HepG2 (cell line): ENCODE data around the gene UBXN6. TPM values are rescaled to one million over a fixed set of nuclear protein-coding genes. Genes with fewer than 3 reads are reported as not detected.

ENCODE experiments used
- ATAC-seq: fragments of 200-7000 bp; cut with Tn5 transposase; 3 replicates; pipeline ENCODE4 v1.9.1; 2020; ENCODE audit warnings: mild to moderate bottlenecking, moderate library complexity
- BruUV-seq: library from RNA; stranded (reverse); fragments of 400-500 nt; replicated peaks from 2 replicates; lab custom pipeline; 2021; lab: Mats Ljungman, UMichigan
- CTCF ChIA-PET: fragments of 300-600 bp; formaldehyde crosslinking; extraction: SDS; loops from one replicate; lab custom pipeline; 2021; ENCODE audit warnings: low total read pairs, inconsistent platforms, low intra/inter-chr PET ratio; lab: Yijun Ruan, JAX
- POLR2A ChIA-PET: fragments of 350-600 bp; sonication (Branson Sonifier 250); formaldehyde crosslinking; loops from one replicate; lab custom pipeline; 2020; ENCODE audit warnings: antibody characterized with exemption, inconsistent platforms; lab: Yijun Ruan, JAX
- DNase-seq: peaks from one replicate; pipeline ENCODE4 v3.0.0-alpha.2; 2015; ENCODE audit warnings: low spot score
- FAIRE-seq: peaks from 3 replicates; lab custom pipeline; 2011; peaks lifted over from hg19 to GRCh38; lab: Jason Lieb, UNC
- H2AFZ ChIP-seq: one replicate; pipeline ENCODE4 v1.6.1; 2011; ENCODE audit warnings: low read length, inconsistent platforms
- H3K27ac ChIP-seq: fragments of 300-600 bp; 3 replicates; pipeline ENCODE4 v1.8.0; 2011; ENCODE audit warnings: mixed run types, mild to moderate bottlenecking, mixed read lengths, low read length, inconsistent platforms; ENCODE audit not compliant: insufficient read depth; ENCODE audit errors: extremely low read length
- H3K27me3 ChIP-seq, 2 experiments: fragments of 200-600 bp in 1 of 2; 2 replicates in 1 of 2; 3 replicates in 1 of 2; pipeline versions ENCODE4 v1.6.0 to v1.8.0; 2011; ENCODE audit warnings: low read length in 2 of 2, mild to moderate bottlenecking in 2 of 2, moderate library complexity in 2 of 2, inconsistent platforms in 1 of 2; ENCODE audit not compliant: insufficient read depth in 2 of 2, control insufficient read depth in 1 of 2
- H3K36me3 ChIP-seq, 2 experiments: fragments of 200-600 bp in 1 of 2; replicated peaks in 1 of 2; 2 replicates in 1 of 2; 3 replicates in 1 of 2; pipeline versions ENCODE4 v1.5.1 to v1.8.0; 2011; ENCODE audit warnings: low read length in 2 of 2, inconsistent platforms in 1 of 2; ENCODE audit not compliant: insufficient read depth in 2 of 2, control insufficient read depth in 1 of 2
- H3K4me1 ChIP-seq: 2 replicates; pipeline ENCODE4 v1.5.1; 2012; ENCODE audit warnings: low read length, inconsistent platforms; ENCODE audit not compliant: insufficient read depth
- H3K4me2 ChIP-seq: 2 replicates; pipeline ENCODE4 v1.6.0; 2011; ENCODE audit warnings: low read depth, low read length, inconsistent platforms
- H3K4me3 ChIP-seq, 3 experiments: fragments of 200-600 bp in 1 of 3; sonication (generic), shearing (Covaris generic) in 1 of 3; replicated peaks in 1 of 3; 2 replicates each; pipeline ENCODE4 v1.5.1; 2011 to 2016; ENCODE audit warnings: low read length in 3 of 3, inconsistent platforms in 2 of 3, low read depth in 2 of 3, mild to moderate bottlenecking in 2 of 3, control low read depth in 1 of 3, mixed read lengths in 1 of 3; ENCODE audit not compliant: insufficient read depth in 1 of 3
- H3K79me2 ChIP-seq: one replicate; pipeline ENCODE4 v1.6.1; 2011; ENCODE audit warnings: low read length, inconsistent platforms; ENCODE audit not compliant: insufficient read depth
- H3K9ac ChIP-seq: 2 replicates; pipeline ENCODE4 v1.6.0; 2011; ENCODE audit warnings: mild to moderate bottlenecking, low read depth, low read length, inconsistent platforms; ENCODE audit not compliant: insufficient read depth
- H3K9me3 ChIP-seq: 2 replicates; pipeline ENCODE4 v1.5.1; 2012; ENCODE audit warnings: mild to moderate bottlenecking, low read length
- H4K20me1 ChIP-seq: 2 replicates; pipeline ENCODE4 v1.6.0; 2011; ENCODE audit warnings: inconsistent platforms, mild to moderate bottlenecking, low read length, moderate library complexity; ENCODE audit not compliant: insufficient read depth
- CREBL2 ChIP-seq: sonication (generic); formaldehyde crosslinking; IDR thresholded peaks from 2 replicates; pipeline ENCODE4 v1.8.1; 2023; ENCODE audit warnings: missing genetic modification reagents, mild to moderate bottlenecking, borderline replicate concordance
- DRAP1 ChIP-seq: IDR thresholded peaks from 2 replicates; pipeline ENCODE4 v1.6.1; 2016; ENCODE audit warnings: missing genetic modification reagents, missing compliant biosample characterization
- NFRKB ChIP-seq: fragments of 450-650 bp; IDR thresholded peaks from 2 replicates; pipeline ENCODE4 v1.6.1; 2017
- ZKSCAN1 ChIP-seq: fragments of 150-350 bp; IDR thresholded peaks from 2 replicates; pipeline ENCODE4 v1.6.1; 2014; ENCODE audit warnings: low read length
- ZNF563 ChIP-seq: sonication (generic); formaldehyde crosslinking; IDR thresholded peaks from 2 replicates; pipeline ENCODE4 v1.8.0; 2022; ENCODE audit warnings: mild to moderate bottlenecking, moderate library complexity, missing genetic modification reagents
- ZSCAN9 ChIP-seq: IDR thresholded peaks from 2 replicates; pipeline ENCODE4 v1.6.1; 2016; ENCODE audit warnings: borderline replicate concordance
- WGBS: methylation state at CpG from one replicate; pipeline ENCODE4 v1.1.6; 2017; ENCODE audit warnings: low lambda C conversion rate; 5-methylcytosine and 5-hydroxymethylcytosine counted together
- in situ Hi-C: cut with HindIII; loops from 2 replicates; pipeline ENCODE4 v1.10.0; 2017; ENCODE audit warnings: low pct_unique_long_range_greater_than_20kb; ENCODE audit not compliant: extremely low pct_ligation_motif_present
- intact Hi-C: fragments of 100-400 bp; cut with micrococcal nuclease; formaldehyde crosslinking; loops from one replicate; pipeline ENCODE4 v1.10.0; 2022; ENCODE audit not compliant: unreplicated experiment
- polyA plus RNA-seq, 8 experiments: library from polyadenylated mRNA; depleted of rRNA in 3 of 8; stranded (reverse) in 7 of 8; unstranded in 1 of 8; fragments of >200 nt; fragmentation: Illumina TruSeq in 4 of 8; extraction: Trizol in 4 of 8; gene quantifications; 2 replicates each; pipeline versions ENCODE4 v1.2.1 to v1.2.3, GENCODE V29; 2011 to 2016; ENCODE audit warnings: low read depth in 4 of 8, missing spikeins in 1 of 8, mixed read lengths in 1 of 8; ENCODE audit not compliant: insufficient read depth in 1 of 8
- total RNA-seq, 5 experiments: library from RNA; depleted of rRNA; stranded (reverse); fragments of >200 nt; fragmentation: Illumina TruSeq; extraction: Trizol; gene quantifications; 2 replicates each; pipeline ENCODE4 v1.2.3, GENCODE V29; 2016; ENCODE audit warnings: low read depth in 1 of 5

Gene UBXN6
- total and polyA plus RNA-seq, 2 of the 13 experiments (the other 11 are each of a cell fraction or from before 2014, with no cell fraction given): 34.9 to 35.5 TPM

- no peak for TF ChIP-seq NFRKB
- no peak for TF ChIP-seq CREBL2 (CRISPR knock-in tag)
- TF ChIP-seq DRAP1 (CRISPR knock-in tag): no peak
- TF ChIP-seq ZNF563 (CRISPR knock-in tag): no peak
Measured at GRCh38 chr19:4455719-4456475, 1.7 kb downstream of the UBXN6 start (continued).

GRCh38 chr19:4454747-4455718 is 2.6 kb downstream of the UBXN6 start:
- FAIRE-seq (no peak), ATAC-seq (no peak), DNase-seq (no peak)
- ChIA-PET CTCF (no interaction called here), POLR2A (interaction anchor here (0.9 to 1.2 kb wide), 3 partner anchors 17 to 112 kb away, joined by 3 to 5 read pairs (median 4); partner anchors contain the start of gene HDGFL2)
- H3K4me3 ChIP-seq: no peak overlapping the region; a peak in 1 of 6 replicates
- WGBS: 95% methylated on average over 25 of the region's 29 CpGs
- H3K4me1 ChIP-seq: peaks cover 16% of the 10 kb centered on the region
- no peak overlapping the region for H2AFZ ChIP-seq
- peak overlapping the region; percentile 97; the same call in 1 of the 2 replicates for H3K4me2 ChIP-seq
- no peak overlapping the region for H3K9ac ChIP-seq
- intact Hi-C loops: loop anchor here (5.0 kb wide), 1 partner anchor 53 kb away; the partner anchor contains the start of genes CHAF1A and SH3GL1
- no peaks in the 10 kb centered on the region for H3K9me3 ChIP-seq
- no peaks in the 10 kb centered on the region; a peak in 1 of 5 replicates for H3K27me3 ChIP-seq
- H4K20me1 ChIP-seq: no peaks in the 10 kb centered on the region
- H3K79me2 ChIP-seq: peaks cover 10% of the 10 kb centered on the region
- peaks cover 9 to 21% of the 10 kb centered on the region in 2 experiments for H3K36me3 ChIP-seq
- no peak overlapping the region for H3K27ac ChIP-seq
- in situ Hi-C loops: no loop called here
- BruUV-seq: no TSS peak
- no peak for TF ChIP-seq ZSCAN9 (CRISPR knock-in tag)
- peak; percentile 54; the same call in 1 of the 2 replicates for TF ChIP-seq ZKSCAN1
